C4-2B (cell line): ENCODE measurements around the gene ZNF688.

Source experiments
- ZFX ChIP-seq: fragments of 450-650 bp; IDR thresholded peaks from 2 replicates; pipeline ENCODE4 v1.6.1; 2017
- TF ChIP-seq, protein P1 (sequence below): fragments of 450-650 bp; conservative IDR thresholded peaks from 2 replicates; pipeline ENCODE4 v1.5.1; 2017; ENCODE audit warnings: mild to moderate bottlenecking

DNA sequence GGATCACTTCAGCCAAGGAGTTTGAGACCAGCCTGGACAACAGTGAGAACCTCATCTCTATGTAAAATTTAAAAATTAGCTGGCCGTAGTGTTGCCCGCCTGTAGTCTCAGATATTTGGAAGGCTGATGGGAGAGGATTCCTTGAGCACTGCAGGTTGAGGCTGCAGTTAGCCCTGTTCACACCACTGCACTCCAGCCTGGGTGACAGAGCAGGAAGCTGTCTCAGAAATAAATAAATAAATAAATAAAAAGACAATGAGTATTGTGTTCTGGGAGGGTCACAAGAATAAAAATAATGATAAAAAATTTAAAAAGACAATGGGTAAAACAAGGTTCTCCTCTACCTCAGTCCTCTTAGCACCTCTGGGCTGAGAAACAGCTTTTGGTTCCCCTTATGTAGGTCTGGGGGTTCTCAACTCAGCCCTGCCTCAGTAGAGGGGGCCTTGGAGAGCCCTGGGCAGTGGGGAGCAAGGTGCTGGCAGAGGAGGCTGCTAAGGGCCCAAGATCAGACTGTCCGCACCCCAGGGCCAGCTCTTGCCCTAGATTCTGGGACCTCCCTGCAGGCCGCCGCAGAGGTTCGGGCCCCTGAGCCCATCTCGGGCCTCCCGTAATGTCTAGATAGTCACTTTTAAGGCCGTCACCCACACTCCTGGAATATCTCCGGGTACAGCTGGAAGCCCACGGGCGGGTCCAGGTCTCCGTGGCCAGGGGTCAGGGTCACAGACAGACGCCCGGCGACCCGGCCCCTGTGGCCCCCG lies 16.8 kb downstream of the ZNF688 start:
- TF ChIP-seq, protein P1, sequence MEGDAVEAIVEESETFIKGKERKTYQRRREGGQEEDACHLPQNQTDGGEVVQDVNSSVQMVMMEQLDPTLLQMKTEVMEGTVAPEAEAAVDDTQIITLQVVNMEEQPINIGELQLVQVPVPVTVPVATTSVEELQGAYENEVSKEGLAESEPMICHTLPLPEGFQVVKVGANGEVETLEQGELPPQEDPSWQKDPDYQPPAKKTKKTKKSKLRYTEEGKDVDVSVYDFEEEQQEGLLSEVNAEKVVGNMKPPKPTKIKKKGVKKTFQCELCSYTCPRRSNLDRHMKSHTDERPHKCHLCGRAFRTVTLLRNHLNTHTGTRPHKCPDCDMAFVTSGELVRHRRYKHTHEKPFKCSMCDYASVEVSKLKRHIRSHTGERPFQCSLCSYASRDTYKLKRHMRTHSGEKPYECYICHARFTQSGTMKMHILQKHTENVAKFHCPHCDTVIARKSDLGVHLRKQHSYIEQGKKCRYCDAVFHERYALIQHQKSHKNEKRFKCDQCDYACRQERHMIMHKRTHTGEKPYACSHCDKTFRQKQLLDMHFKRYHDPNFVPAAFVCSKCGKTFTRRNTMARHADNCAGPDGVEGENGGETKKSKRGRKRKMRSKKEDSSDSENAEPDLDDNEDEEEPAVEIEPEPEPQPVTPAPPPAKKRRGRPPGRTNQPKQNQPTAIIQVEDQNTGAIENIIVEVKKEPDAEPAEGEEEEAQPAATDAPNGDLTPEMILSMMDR = no peak
- no peak for TF ChIP-seq ZFX
